ENCODE measurements around the gene MRPS27. TPM values are rescaled to one million over a fixed set of nuclear protein-coding genes. Genes with fewer than 3 reads are reported as not detected.

MRPS27 gene
- total and polyA plus RNA-seq, 4 donors, result 17.6 to 38.7 (median 34.9) TPM

GRCh38 chr5:72302171-72302570 lies 17.9 kb downstream of the MRPS27 start (continued):
- TF ChIP-seq REST (IDR thresholded peaks at IDR 0.05), result no peak
- TF ChIP-seq FOXA1 (IDR thresholded peaks at IDR 0.05), result no peak
- TF ChIP-seq HNF4G (IDR thresholded peaks at IDR 0.05), result no peak

GRCh38 chr5:72301557-72301956 lies 18.5 kb downstream of the MRPS27 start:
- Histone ChIP-seq H3K27ac (ENCODE audit: low read depth in 1 of 2, low read length in 2 of 2) (no peak overlapping the region), H3K36me3 (ENCODE audit: control insufficient read depth in 4 of 4, insufficient read depth in 3 of 4, low read depth in 1 of 4, low read length in 3 of 4) (peaks cover 0 to 9% (median 2%) of the 10 kb centered on the region in 4 donors), H3K9ac (ENCODE audit: low read depth in 1 of 2, low read length in 2 of 2) (no peak overlapping the region), H3K4me1 (ENCODE audit: control insufficient read depth in 4 of 4, insufficient read depth in 4 of 4, low read length in 3 of 4) (peaks cover 0 to 10% (median 0%) of the 10 kb centered on the region in 4 donors), H3K27me3 (ENCODE audit: control insufficient read depth in 4 of 4, insufficient read depth in 4 of 4, low read length in 3 of 4) (no peaks in the 10 kb centered on the region), H3K4me3 (ENCODE audit: low read depth in 1 of 3, low read length in 3 of 3) (no peak overlapping the region), H3K9me3 (ENCODE audit: control insufficient read depth in 4 of 4, low read length in 3 of 4) (no peaks in the 10 kb centered on the region)
- DNase-seq (ENCODE audit: low spot score), result no peak
- no peak for TF ChIP-seq REST (IDR thresholded peaks at IDR 0.05)
- TF ChIP-seq JUND (IDR thresholded peaks at IDR 0.05), result no peak
- no peak for TF ChIP-seq ZBTB33 (IDR thresholded peaks at IDR 0.05)
- TF ChIP-seq MAX (IDR thresholded peaks at IDR 0.05), result no peak
- TF ChIP-seq EGR1 (IDR thresholded peaks at IDR 0.05; ENCODE audit: low read depth in 2 of 2), result no peak
- TF ChIP-seq CTCF (IDR thresholded peaks at IDR 0.05; ENCODE audit: low read depth, low read length, missing input control), result no peak
- no peak for TF ChIP-seq FOXA2 (IDR thresholded peaks at IDR 0.05)
- TF ChIP-seq FOXA1 (IDR thresholded peaks at IDR 0.05), result no peak
- no peak for TF ChIP-seq SP1 (IDR thresholded peaks at IDR 0.05)
- TF ChIP-seq GABPA (IDR thresholded peaks at IDR 0.05 in 1 of 2, conservative IDR thresholded peaks at IDR 0.05 in 1 of 2), result no peak
- TF ChIP-seq TAF1 (conservative IDR thresholded peaks at IDR 0.05), result no peak
- no peak for TF ChIP-seq RAD21 (IDR thresholded peaks at IDR 0.05)
- 96% methylated on average over 6 of the region's 6 CpGs for WGBS

Data from liver (tissue), 9 donors.